OCI-LY7 (cell line): ENCODE data around the gene AHSG. TPM values are rescaled to one million over a fixed set of nuclear protein-coding genes. Genes with fewer than 3 reads are reported as not detected.

Experiments
- BruUV-seq: library from RNA; stranded (reverse); fragments of 400-500 nt; replicated peaks from 2 replicates; lab custom pipeline; 2021; lab: Mats Ljungman, UMichigan
- CTCF ChIA-PET: fragments of 300-600 bp; sonication (Branson Sonifier 250); formaldehyde crosslinking; loops from one replicate; lab custom pipeline; 2022; ENCODE audit warnings: antibody characterized with exemption; ENCODE audit not compliant: unreplicated experiment; lab: Charles Lee
- POLR2A ChIA-PET: fragments of 300-600 bp; sonication (Branson Sonifier 250); formaldehyde crosslinking; loops from one replicate; lab custom pipeline; 2022; ENCODE audit warnings: antibody characterized with exemption; lab: Charles Lee
- DNase-seq: peaks from one replicate; pipeline ENCODE4 v3.0.0-alpha.2; 2015; ENCODE audit warnings: low spot score
- H2AFZ ChIP-seq: fragments of 200-600 bp; sonication (generic), shearing (Covaris generic); 2 replicates; pipeline ENCODE4 v1.6.1; 2014; ENCODE audit warnings: mild to moderate bottlenecking, antibody characterized with exemption, low read length, moderate library complexity
- H3K27ac ChIP-seq: fragments of 200-600 bp; sonication (generic); 2 replicates; pipeline ENCODE4 v1.5.1; 2014; ENCODE audit warnings: mixed run types, low read depth, mild to moderate bottlenecking, moderate library complexity, low read length, inconsistent platforms; ENCODE audit not compliant: poor library complexity, severe bottlenecking
- H3K36me3 ChIP-seq: fragments of 200-600 bp; sonication (generic); 2 replicates; pipeline ENCODE4 v1.6.1; 2014; ENCODE audit warnings: mild to moderate bottlenecking, antibody characterized with exemption, low read length, moderate library complexity, mixed read lengths; ENCODE audit not compliant: insufficient read depth
- H3K4me1 ChIP-seq: fragments of 200-600 bp; sonication (generic); 2 replicates; pipeline ENCODE4 v1.5.1; 2014; ENCODE audit warnings: mild to moderate bottlenecking, low read length; ENCODE audit not compliant: insufficient read depth, poor library complexity, severe bottlenecking
- H3K4me2 ChIP-seq: fragments of 200-600 bp; sonication (generic); 2 replicates; pipeline ENCODE4 v1.6.1; 2014; ENCODE audit warnings: mild to moderate bottlenecking, low read length
- H3K4me3 ChIP-seq: fragments of 200-600 bp; sonication (generic); 2 replicates; pipeline ENCODE4 v1.5.1; 2014; ENCODE audit warnings: mild to moderate bottlenecking, low read depth, low read length; ENCODE audit not compliant: poor library complexity, severe bottlenecking
- H3K79me2 ChIP-seq: fragments of 200-600 bp; sonication (generic); 2 replicates; pipeline ENCODE4 v1.6.1; 2016; ENCODE audit warnings: low read depth, mild to moderate bottlenecking, low read length, moderate library complexity, mixed read lengths; ENCODE audit not compliant: insufficient read depth
- H3K9me2 ChIP-seq: fragments of 200-600 bp; sonication (generic); 2 replicates; pipeline ENCODE4 v1.6.1; 2016; ENCODE audit warnings: mild to moderate bottlenecking, low read length, mixed read lengths; ENCODE audit not compliant: insufficient read depth
- H3K9me3 ChIP-seq: fragments of 200-600 bp; sonication (generic); 2 replicates; pipeline ENCODE4 v1.6.1; 2014; ENCODE audit warnings: mild to moderate bottlenecking, mixed run types, low read length, mixed read lengths
- H4K20me1 ChIP-seq: fragments of 200-600 bp; sonication (generic); 2 replicates; pipeline ENCODE4 v1.6.1; 2014; ENCODE audit warnings: mild to moderate bottlenecking, antibody characterized with exemption, low read length, moderate library complexity, mixed read lengths; ENCODE audit not compliant: insufficient read depth
- EZH2phosphoT487 ChIP-seq: fragments of 200-600 bp; sonication (generic); IDR thresholded peaks from 2 replicates; pipeline ENCODE4 v1.6.1; 2018; ENCODE audit warnings: low read depth, borderline replicate concordance, mild to moderate bottlenecking, mixed run types, antibody characterized with exemption, low read length, moderate library complexity, mixed read lengths
- intact Hi-C: fragments of 100-400 bp; cut with micrococcal nuclease; formaldehyde crosslinking; loops from one replicate; pipeline ENCODE4 v1.10.0; 2022; ENCODE audit not compliant: unreplicated experiment
- total RNA-seq, 2 experiments: library from RNA; depleted of rRNA in 1 of 2; stranded (reverse); fragments of >200 nt in 1 of 2; shearing (Covaris generic) in 1 of 2; gene quantifications; 2 replicates each; pipeline ENCODE4 v1.2.3, GENCODE V29; 2014 to 2022
- TF ChIP-seq, protein P1 (sequence below): fragments of 200-600 bp; sonication (generic); conservative IDR thresholded peaks from 2 replicates; pipeline ENCODE4 v1.5.1; 2014; ENCODE audit warnings: mild to moderate bottlenecking, antibody characterized with exemption, low read length, moderate library complexity, mixed read lengths

AHSG gene
- total RNA-seq, 2 experiments from 2014 or later = not detected

- H3K4me3 ChIP-seq = no peak within 1 kb of the TSS
- no peaks in the 10 kb centered on the region for H3K79me2 ChIP-seq
- no peak within 1 kb of the TSS for H3K27ac ChIP-seq
- no peaks in the 10 kb centered on the region for H3K9me3 ChIP-seq
- H4K20me1 ChIP-seq = no peaks in the 10 kb centered on the region
- ChIA-PET CTCF (interaction anchor here (0.6 kb wide), 1 partner anchor 49 kb away, joined by 3 read pairs; no protein-coding TSS in a partner anchor), POLR2A (interaction anchor here (0.9 kb wide), 1 partner anchor 992 kb away, joined by 3 read pairs; no protein-coding TSS in a partner anchor)
- H2AFZ ChIP-seq = no peak within 1 kb of the TSS
- H3K4me2 ChIP-seq = no peak within 1 kb of the TSS
- no peaks in the 10 kb centered on the region for H3K36me3 ChIP-seq
- intact Hi-C loops = no loop called here
- H3K9me2 ChIP-seq = no peaks in the 10 kb centered on the region
- BruUV-seq = no TSS peak
- DNase-seq = no peak
- TF ChIP-seq, protein P1, sequence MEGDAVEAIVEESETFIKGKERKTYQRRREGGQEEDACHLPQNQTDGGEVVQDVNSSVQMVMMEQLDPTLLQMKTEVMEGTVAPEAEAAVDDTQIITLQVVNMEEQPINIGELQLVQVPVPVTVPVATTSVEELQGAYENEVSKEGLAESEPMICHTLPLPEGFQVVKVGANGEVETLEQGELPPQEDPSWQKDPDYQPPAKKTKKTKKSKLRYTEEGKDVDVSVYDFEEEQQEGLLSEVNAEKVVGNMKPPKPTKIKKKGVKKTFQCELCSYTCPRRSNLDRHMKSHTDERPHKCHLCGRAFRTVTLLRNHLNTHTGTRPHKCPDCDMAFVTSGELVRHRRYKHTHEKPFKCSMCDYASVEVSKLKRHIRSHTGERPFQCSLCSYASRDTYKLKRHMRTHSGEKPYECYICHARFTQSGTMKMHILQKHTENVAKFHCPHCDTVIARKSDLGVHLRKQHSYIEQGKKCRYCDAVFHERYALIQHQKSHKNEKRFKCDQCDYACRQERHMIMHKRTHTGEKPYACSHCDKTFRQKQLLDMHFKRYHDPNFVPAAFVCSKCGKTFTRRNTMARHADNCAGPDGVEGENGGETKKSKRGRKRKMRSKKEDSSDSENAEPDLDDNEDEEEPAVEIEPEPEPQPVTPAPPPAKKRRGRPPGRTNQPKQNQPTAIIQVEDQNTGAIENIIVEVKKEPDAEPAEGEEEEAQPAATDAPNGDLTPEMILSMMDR = no peak
- no peak for TF ChIP-seq EZH2phosphoT487
- peaks cover 12% of the 10 kb centered on the region for H3K4me1 ChIP-seq
Observed at GRCh38 chr3:186665625-186666188, 52.8 kb downstream of the AHSG start, which contains the start of gene HRG. Gene HRG, plus strand, starts transcription at chr3:186666014. Its CDS starts 18 bp downstream, at chr3:186666032.

DNA sequence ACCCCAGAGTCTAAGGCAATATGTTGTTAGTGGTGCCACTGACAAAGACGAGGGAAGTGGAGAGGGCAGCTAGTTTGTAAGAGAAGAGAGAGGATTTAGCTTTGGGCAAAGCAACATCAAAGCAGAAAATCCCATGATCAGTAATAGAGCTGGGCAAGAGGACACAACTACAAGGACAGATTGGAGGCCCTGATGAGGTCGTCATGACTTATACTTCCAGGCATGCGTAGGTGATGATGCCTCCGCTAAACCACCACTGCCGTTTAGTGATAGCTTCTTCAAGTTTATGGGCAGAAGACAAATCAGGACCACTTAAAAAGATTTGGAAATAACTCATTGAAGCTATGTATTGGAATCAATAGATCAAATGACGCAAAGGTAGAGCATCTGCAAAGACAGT is 55.6 kb downstream of the AHSG start:
- Histone ChIP-seq H3K4me3 (no peak overlapping the region), H4K20me1 (no peaks in the 10 kb centered on the region), H3K9me3 (no peaks in the 10 kb centered on the region), H2AFZ (no peak overlapping the region), H3K79me2 (no peaks in the 10 kb centered on the region), H3K27ac (no peak overlapping the region), H3K36me3 (no peaks in the 10 kb centered on the region), H3K4me1 (peaks cover 12% of the 10 kb centered on the region), H3K4me2 (no peak overlapping the region), H3K9me2 (no peaks in the 10 kb centered on the region)
- ChIA-PET POLR2A (interaction anchor here (0.6 to 1.6 kb wide), 6 partner anchors 15 to 1000 kb away, joined by 3 to 8 read pairs (median 3); partner anchors contain the start of gene EIF4A2), CTCF (no interaction called here)
- BruUV-seq = no TSS peak
- intact Hi-C loops = no loop called here
- TF ChIP-seq EZH2phosphoT487 = no peak
- TF ChIP-seq, protein P1 = no peak
- no peak for DNase-seq
